C4-2B (cell line): ENCODE results near the gene CCDC17.

Experiments used
- H3K27ac ChIP-seq: fragments of 450-650 bp; 2 replicates; pipeline ENCODE4 v1.5.1; 2017
- ZFX ChIP-seq: fragments of 450-650 bp; IDR thresholded peaks from 2 replicates; pipeline ENCODE4 v1.6.1; 2017
- TF ChIP-seq, protein P1 (sequence below): fragments of 450-650 bp; conservative IDR thresholded peaks from 2 replicates; pipeline ENCODE4 v1.5.1; 2017; ENCODE audit warnings: mild to moderate bottlenecking

CCDC17 gene

DNA sequence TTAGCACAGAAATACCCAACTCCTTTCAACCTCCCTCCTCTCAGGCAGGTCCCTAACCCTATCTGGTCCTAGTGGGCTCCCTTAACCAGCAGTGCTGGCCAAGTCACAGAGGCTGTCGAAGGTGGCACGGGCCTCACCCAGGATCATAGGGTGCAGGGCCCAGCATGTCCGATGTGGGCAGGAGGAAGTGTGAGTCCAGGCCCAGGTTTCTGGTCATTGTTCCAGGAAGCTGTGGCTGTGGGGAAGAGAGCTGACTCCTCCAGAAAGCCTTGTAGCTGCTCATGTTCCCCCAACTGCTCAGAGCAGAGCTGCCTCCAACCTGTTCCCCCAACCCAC lies 2.4 kb downstream of the CCDC17 start:
- TF ChIP-seq, protein P1, sequence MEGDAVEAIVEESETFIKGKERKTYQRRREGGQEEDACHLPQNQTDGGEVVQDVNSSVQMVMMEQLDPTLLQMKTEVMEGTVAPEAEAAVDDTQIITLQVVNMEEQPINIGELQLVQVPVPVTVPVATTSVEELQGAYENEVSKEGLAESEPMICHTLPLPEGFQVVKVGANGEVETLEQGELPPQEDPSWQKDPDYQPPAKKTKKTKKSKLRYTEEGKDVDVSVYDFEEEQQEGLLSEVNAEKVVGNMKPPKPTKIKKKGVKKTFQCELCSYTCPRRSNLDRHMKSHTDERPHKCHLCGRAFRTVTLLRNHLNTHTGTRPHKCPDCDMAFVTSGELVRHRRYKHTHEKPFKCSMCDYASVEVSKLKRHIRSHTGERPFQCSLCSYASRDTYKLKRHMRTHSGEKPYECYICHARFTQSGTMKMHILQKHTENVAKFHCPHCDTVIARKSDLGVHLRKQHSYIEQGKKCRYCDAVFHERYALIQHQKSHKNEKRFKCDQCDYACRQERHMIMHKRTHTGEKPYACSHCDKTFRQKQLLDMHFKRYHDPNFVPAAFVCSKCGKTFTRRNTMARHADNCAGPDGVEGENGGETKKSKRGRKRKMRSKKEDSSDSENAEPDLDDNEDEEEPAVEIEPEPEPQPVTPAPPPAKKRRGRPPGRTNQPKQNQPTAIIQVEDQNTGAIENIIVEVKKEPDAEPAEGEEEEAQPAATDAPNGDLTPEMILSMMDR = no peak
- TF ChIP-seq ZFX = no peak
- H3K27ac ChIP-seq = peak overlapping the region; percentile 64; the same call in 1 of the 2 replicates

DNA sequence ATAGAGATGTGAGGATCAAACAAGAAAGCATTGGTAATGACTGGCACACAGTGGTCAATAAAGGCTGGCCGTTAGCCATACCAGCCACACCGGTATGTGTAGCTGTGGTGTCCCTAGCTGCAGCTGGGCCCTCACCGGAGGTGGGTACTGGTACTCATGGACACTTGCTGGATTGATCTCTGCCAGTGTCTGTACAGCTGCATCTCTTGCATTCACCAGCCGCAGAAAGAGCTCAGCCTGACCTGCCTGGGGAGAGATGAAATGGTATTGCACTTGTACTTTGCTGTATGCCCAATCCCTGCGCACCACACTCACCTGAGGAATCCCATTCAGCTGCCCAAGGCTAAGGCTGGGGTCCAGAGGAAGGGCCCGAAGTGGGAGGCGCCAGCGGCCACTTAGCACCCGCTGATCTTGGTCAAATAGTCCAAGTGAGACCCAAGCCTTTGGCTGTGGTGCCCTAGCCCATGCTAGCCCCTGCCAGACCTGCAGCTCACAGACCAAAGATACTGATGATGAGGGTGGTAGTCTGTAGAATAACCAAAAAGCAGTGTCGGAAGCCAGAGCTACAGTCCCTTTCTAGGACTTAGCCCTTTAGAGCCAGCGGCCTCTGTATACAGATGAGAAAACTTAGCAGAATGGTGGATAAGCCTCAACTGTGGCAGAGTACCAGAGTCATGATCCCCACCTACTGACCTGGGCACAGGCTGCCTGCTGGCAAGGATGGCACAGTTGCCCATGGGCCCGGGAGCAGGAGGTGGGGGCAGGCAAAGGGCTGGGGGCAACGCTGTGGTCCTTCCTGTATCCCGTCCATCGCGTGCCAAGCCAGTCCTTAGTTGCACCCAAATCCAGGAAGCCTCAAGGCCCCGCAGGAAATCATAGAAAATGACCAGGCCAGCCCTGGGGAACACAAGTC lies 3.0 kb downstream of the CCDC17 start:
- TF ChIP-seq, protein P1 = no peak
- no peak for TF ChIP-seq ZFX
- H3K27ac ChIP-seq = peak overlapping the region; percentile 64

DNA sequence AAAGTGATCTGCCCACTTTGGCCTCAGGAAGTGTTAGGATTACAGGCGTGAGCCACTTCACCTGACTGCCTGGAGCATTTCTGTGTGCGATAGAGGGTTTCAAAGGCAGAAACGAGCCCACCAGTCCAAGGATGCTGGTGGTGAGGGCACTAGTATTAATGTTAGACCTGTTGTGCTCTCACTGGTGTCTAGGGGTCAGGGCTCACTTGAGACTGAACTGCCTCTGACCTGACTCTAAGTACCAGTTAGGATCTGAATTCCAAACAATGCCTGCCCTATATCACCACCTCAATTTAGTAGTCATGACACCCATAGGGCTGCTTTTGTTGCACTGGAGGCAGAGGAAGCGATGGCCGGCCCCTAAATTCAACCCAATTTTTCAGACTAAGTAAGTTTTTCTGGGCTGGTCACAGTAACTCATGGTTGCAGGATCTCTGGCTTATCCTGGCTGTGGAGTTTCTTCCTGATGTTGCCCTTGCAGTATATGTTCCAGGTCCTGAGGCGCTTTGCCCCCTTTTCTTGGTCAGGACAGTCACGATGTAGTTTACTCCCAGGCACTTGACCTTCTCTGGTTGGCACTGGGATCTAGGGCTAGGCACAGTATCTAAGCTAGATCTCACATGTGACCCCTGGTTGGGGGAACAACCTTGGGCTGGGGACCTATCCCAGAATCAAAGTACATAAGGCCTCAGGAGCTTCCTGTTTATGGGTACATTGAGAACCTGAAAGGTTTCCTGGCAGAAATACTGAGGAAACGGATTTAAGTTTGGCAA lies 4.5 kb downstream of the CCDC17 start:
- peak overlapping the region; percentile 64 for H3K27ac ChIP-seq
- TF ChIP-seq, protein P1 = no peak
- no peak for TF ChIP-seq ZFX

DNA sequence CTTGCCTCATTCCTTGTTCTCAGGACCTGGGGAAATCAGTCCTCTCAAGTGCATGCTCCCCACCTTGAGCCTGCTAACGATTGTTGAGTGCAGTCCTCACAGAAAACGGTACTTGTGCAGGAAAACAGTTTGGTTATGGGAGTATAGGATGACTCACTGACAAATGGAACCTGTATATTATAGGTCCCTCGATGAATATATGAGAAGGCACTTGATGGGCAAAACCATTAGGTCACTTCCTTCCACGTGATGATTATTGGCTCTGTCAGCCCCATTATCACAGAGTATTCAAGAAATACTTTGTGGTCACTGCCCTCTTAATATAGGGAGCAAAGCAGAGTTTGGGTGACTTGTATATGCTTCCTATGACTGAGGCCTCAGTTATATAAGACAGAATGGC lies 6.2 kb downstream of the CCDC17 start:
- TF ChIP-seq ZFX = no peak
- TF ChIP-seq, protein P1 = no peak
- H3K27ac ChIP-seq = no peak overlapping the region

DNA sequence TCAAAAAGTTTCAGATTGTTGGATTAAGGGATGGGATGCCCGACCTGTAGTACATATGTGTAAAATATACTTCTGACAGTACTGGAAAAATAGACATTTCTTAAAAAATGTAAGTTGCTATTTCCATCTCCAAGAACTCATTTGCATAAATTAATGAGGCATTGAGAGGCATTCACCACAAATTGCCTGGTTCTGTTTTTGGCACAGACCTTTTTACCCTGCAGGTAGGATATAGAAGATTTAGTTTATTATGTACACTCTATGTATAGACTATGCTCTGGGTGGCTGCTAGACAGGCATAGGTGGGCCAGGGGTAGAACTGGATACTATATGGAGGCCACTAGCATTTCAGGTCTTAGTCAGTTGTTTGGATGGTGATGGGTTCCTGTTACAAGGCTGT lies 8.0 kb downstream of the CCDC17 start:
- H3K27ac ChIP-seq = no peak overlapping the region
- TF ChIP-seq, protein P1 = no peak
- TF ChIP-seq ZFX = no peak

DNA sequence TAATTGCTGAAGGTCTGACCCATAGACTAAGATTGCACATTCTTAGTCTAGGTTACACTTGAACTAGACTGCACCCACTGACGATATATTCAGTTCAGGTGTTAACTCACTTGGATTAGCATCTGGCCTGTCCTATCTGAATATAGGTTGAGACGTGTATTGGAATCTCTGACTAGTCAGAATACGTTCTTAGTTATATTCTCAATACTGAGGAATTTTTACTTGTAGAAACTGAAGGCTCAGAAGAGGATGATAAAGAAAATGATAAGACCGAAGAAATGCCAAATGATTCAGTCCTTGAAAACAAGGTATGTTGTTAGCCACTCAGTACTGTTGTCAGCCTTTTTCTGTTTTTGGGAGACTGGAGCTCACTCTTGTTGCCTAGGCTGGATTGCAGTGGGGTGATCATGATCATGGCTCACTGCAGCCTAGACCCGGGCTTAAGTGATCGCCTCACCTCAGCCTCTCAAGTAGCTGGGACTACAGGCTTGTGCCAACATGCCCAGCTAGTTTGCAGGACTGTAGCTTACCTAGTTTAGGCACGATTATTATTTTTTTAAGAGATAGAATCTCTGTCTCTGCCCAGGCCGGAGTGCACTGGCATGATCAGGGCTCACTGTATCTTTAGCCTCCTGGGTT lies 10.8 kb downstream of the CCDC17 start:
- H3K27ac ChIP-seq = no peak overlapping the region
- TF ChIP-seq, protein P1 = no peak
- TF ChIP-seq ZFX = no peak
